ENCODE data around the gene TXNDC11.

Gene TXNDC11

DNA sequence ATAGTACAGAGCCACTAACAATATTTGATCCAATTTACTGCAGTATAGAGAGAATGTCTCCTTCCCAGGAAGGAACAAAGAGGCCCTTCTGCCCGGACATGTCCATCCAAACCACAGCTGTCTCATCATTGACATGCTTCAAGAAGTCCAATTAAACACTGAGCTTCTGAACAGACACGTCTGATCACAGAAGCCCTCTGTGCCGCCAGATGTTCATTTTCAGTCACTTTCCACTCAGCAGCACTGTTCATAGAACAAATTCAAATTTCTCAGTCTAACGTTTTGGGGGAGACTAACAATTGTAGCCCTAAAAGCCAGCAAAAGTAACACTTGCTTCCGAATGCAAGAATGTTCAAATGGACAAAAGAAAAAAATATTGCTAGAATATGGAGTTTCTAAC, 39.1 kb upstream of the TXNDC11 start:
- no peak overlapping the region for H3K4me3 ChIP-seq (ENCODE audit: low read depth, low read length)
- DNase-seq (ENCODE audit: low read depth): no peak
- no peak for TF ChIP-seq POLR2A (IDR thresholded peaks at IDR 0.05; ENCODE audit: extremely low read depth, insufficient read length)
- no peak for TF ChIP-seq MYC (IDR thresholded peaks at IDR 0.05; ENCODE audit: low read depth, low read length)
- TF ChIP-seq CTCF (IDR thresholded peaks at IDR 0.05; ENCODE audit: low read depth, low read length): no peak
- TF ChIP-seq MAX (IDR thresholded peaks at IDR 0.05; ENCODE audit: low read depth, low read length): no peak

GRCh38 chr16:11780991-11781680, 38.5 kb upstream of the TXNDC11 start:
- DNase-seq (ENCODE audit: low read depth): no peak
- H3K4me3 ChIP-seq (ENCODE audit: low read depth, low read length): no peak overlapping the region
- TF ChIP-seq MAX (IDR thresholded peaks at IDR 0.05; ENCODE audit: low read depth, low read length): no peak
- TF ChIP-seq MYC (IDR thresholded peaks at IDR 0.05; ENCODE audit: low read depth, low read length): no peak
- TF ChIP-seq POLR2A (IDR thresholded peaks at IDR 0.05; ENCODE audit: extremely low read depth, insufficient read length): no peak
- no peak for TF ChIP-seq CTCF (IDR thresholded peaks at IDR 0.05; ENCODE audit: low read depth, low read length)

DNA sequence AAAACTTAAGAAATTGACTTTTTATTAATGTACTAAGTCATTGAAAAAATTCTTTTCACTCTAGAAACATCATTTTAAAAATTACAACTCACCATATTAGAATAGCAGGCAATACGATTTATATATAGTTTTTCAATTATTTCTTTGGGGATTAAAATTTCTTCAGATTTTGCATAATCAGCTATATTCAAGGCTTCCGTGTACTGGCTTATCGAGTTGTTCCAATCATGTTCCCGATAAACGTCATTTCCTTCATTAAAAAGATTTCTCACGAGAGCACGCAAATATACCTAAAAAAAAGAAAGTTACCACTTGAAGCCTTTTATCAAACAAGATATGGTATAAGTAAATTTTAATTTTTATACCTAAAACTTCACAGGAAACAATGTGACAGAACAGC, 36.4 kb upstream of the TXNDC11 start:
- TF ChIP-seq MYC (IDR thresholded peaks at IDR 0.05; ENCODE audit: low read depth, low read length) (no peak), CTCF (IDR thresholded peaks at IDR 0.05; ENCODE audit: low read depth, low read length) (no peak), MAX (IDR thresholded peaks at IDR 0.05; ENCODE audit: low read depth, low read length) (no peak), POLR2A (IDR thresholded peaks at IDR 0.05; ENCODE audit: extremely low read depth, insufficient read length) (no peak)
- DNase-seq (ENCODE audit: low read depth): no peak
- no peak overlapping the region for H3K4me3 ChIP-seq (ENCODE audit: low read depth, low read length)

GRCh38 chr16:11774065-11774626, 31.5 kb upstream of the TXNDC11 start:
- TF ChIP-seq POLR2A (IDR thresholded peaks at IDR 0.05; ENCODE audit: extremely low read depth, insufficient read length): no peak
- no peak for TF ChIP-seq CTCF (IDR thresholded peaks at IDR 0.05; ENCODE audit: low read depth, low read length)
- TF ChIP-seq MYC (IDR thresholded peaks at IDR 0.05; ENCODE audit: low read depth, low read length): no peak
- no peak for TF ChIP-seq MAX (IDR thresholded peaks at IDR 0.05; ENCODE audit: low read depth, low read length)

GRCh38 chr16:11768849-11769248, 26.2 kb upstream of the TXNDC11 start:
- DNase-seq (ENCODE audit: low read depth): peak; percentile 48
- H3K4me3 ChIP-seq (ENCODE audit: low read depth, low read length): no peak overlapping the region
- TF ChIP-seq MAX (IDR thresholded peaks at IDR 0.05; ENCODE audit: low read depth, low read length) (no peak), CTCF (IDR thresholded peaks at IDR 0.05; ENCODE audit: low read depth, low read length) (no peak), POLR2A (IDR thresholded peaks at IDR 0.05; ENCODE audit: extremely low read depth, insufficient read length) (no peak), MYC (IDR thresholded peaks at IDR 0.05; ENCODE audit: low read depth, low read length) (no peak)

More at GRCh38 chr16:11774065-11774626, 31.5 kb upstream of the TXNDC11 start:
- H3K4me3 ChIP-seq (ENCODE audit: low read depth, low read length): no peak overlapping the region
- no peak for DNase-seq (ENCODE audit: low read depth)

Data from NB4 (cell line).